Endothelial cell of umbilical vein (primary cell): Measurements from ENCODE around the gene FLT3. TPM values are rescaled to one million over a fixed set of nuclear protein-coding genes. Genes with fewer than 3 reads are reported as not detected.

Source experiments
- BruUV-seq: library from RNA; stranded (reverse); fragments of 400-500 nt; replicated peaks from 2 replicates; lab custom pipeline; 2021; lab: Mats Ljungman, UMichigan
- CTCF ChIA-PET: fragments of 300-600, 350-600 bp; sonication (Branson Sonifier 250); formaldehyde crosslinking; loops from one replicate; lab custom pipeline; 2021; ENCODE audit warnings: antibody characterized with exemption, inconsistent platforms; lab: Charles Lee
- POLR2A ChIA-PET: fragments of 300-600, 350-600 bp; sonication (Branson Sonifier 250); formaldehyde crosslinking; loops from one replicate; lab custom pipeline; 2021; ENCODE audit warnings: antibody characterized with exemption, inconsistent platforms; lab: Charles Lee
- DNase-seq: peaks from one replicate; pipeline ENCODE4 v3.0.0-alpha.2; 2011; ENCODE audit warnings: low read depth, low spot score
- FAIRE-seq: peaks from 2 replicates; lab custom pipeline; 2011; peaks lifted over from hg19 to GRCh38; lab: Jason Lieb, UNC
- H2AFZ ChIP-seq: 2 replicates; pipeline ENCODE4 v1.6.0; 2012; ENCODE audit warnings: low read depth, low read length, control low read depth, inconsistent platforms
- H3K27ac ChIP-seq: 2 replicates; pipeline ENCODE4 v1.5.1; 2011; ENCODE audit warnings: low read depth, mild to moderate bottlenecking, control low read depth, low read length, moderate library complexity; ENCODE audit not compliant: insufficient read depth
- H3K27me3 ChIP-seq, 2 experiments: 2 replicates each; pipeline versions ENCODE4 v1.6.0 to v1.6.1; 2011; ENCODE audit warnings: low read length in 2 of 2, mixed read lengths in 1 of 2; ENCODE audit not compliant: control insufficient read depth in 2 of 2, insufficient read depth in 2 of 2
- H3K36me3 ChIP-seq, 2 experiments: 2 replicates in 1 of 2; 3 replicates in 1 of 2; pipeline ENCODE4 v1.5.1; 2011; ENCODE audit warnings: low read length in 2 of 2, mild to moderate bottlenecking in 1 of 2, moderate library complexity in 1 of 2; ENCODE audit not compliant: control insufficient read depth in 2 of 2, insufficient read depth in 2 of 2; ENCODE audit errors: extremely low read depth in 1 of 2
- H3K4me1 ChIP-seq: 3 replicates; pipeline ENCODE4 v1.5.1; 2011; ENCODE audit warnings: mild to moderate bottlenecking, low read length; ENCODE audit not compliant: control insufficient read depth, insufficient read depth; ENCODE audit errors: extremely low read depth
- H3K4me2 ChIP-seq: 2 replicates; pipeline ENCODE4 v1.6.1; 2011; ENCODE audit warnings: low read length, control low read depth, mixed read lengths; ENCODE audit not compliant: insufficient read depth
- H3K4me3 ChIP-seq, 3 experiments: fragments of 200-600 bp in 1 of 3; sonication (generic), shearing (Covaris generic) in 1 of 3; replicated peaks in 1 of 3; 2 replicates each; pipeline ENCODE4 v1.5.1; 2011 to 2016; ENCODE audit warnings: control low read depth in 3 of 3, low read length in 3 of 3, mild to moderate bottlenecking in 2 of 3, inconsistent platforms in 1 of 3, low read depth in 1 of 3, moderate library complexity in 1 of 3; ENCODE audit not compliant: insufficient read depth in 1 of 3
- H3K79me2 ChIP-seq: 2 replicates; pipeline ENCODE4 v1.6.0; 2012; ENCODE audit warnings: low read length, inconsistent platforms; ENCODE audit not compliant: control insufficient read depth, insufficient read depth
- H3K9ac ChIP-seq: replicated peaks from 2 replicates; pipeline ENCODE3; 2011; ENCODE audit warnings: low read length, control low read depth; ENCODE audit not compliant: insufficient read depth; ENCODE audit errors: extremely low read depth
- H3K9me1 ChIP-seq: replicated peaks from 3 replicates; pipeline ENCODE4 v1.6.0; 2011; ENCODE audit warnings: mild to moderate bottlenecking, low read length; ENCODE audit not compliant: control insufficient read depth, insufficient read depth; ENCODE audit errors: extremely low read depth
- H3K9me3 ChIP-seq: replicated peaks from 2 replicates; pipeline ENCODE4 v1.5.1; 2012; ENCODE audit warnings: low read length, inconsistent platforms; ENCODE audit not compliant: control insufficient read depth, insufficient read depth
- H4K20me1 ChIP-seq: replicated peaks from 2 replicates; pipeline ENCODE3; 2011; ENCODE audit warnings: mild to moderate bottlenecking, low read length; ENCODE audit not compliant: control insufficient read depth, insufficient read depth; ENCODE audit errors: extremely low read depth
- CTCF ChIP-seq, 2 donors: IDR thresholded peaks; 1 replicate in 1 of 2; 2 replicates in 1 of 2; pipeline ENCODE4 v1.5.1; 2011; ENCODE audit warnings: low read length in 2 of 2, mild to moderate bottlenecking in 2 of 2, moderate library complexity in 2 of 2, control low read depth in 1 of 2, inconsistent platforms in 1 of 2, low read depth in 1 of 2; ENCODE audit not compliant: insufficient read depth in 1 of 2; ENCODE audit errors: extremely low read depth in 1 of 2
- EZH2 ChIP-seq: IDR thresholded peaks from 2 replicates; pipeline ENCODE4 v1.6.1; 2012; ENCODE audit warnings: borderline replicate concordance, low read depth, mild to moderate bottlenecking, moderate library complexity, low read length, inconsistent platforms; ENCODE audit not compliant: severe bottlenecking
- FOS ChIP-seq: IDR thresholded peaks from 2 replicates; pipeline ENCODE4 v1.6.1; 2011; ENCODE audit warnings: mild to moderate bottlenecking, low read length, moderate library complexity, borderline replicate concordance; ENCODE audit not compliant: insufficient read depth
- GATA2 ChIP-seq: IDR thresholded peaks from 2 replicates; pipeline ENCODE4 v1.7.0; 2011; ENCODE audit warnings: low read depth, mild to moderate bottlenecking, moderate library complexity, mixed read lengths, low read length; ENCODE audit not compliant: insufficient read length, insufficient read depth
- JUN ChIP-seq: IDR thresholded peaks from 2 replicates; pipeline ENCODE4 v1.6.1; 2011; ENCODE audit warnings: borderline replicate concordance, low read depth; ENCODE audit not compliant: insufficient read length, insufficient read depth
- MAX ChIP-seq: IDR thresholded peaks from 2 replicates; pipeline ENCODE4 v1.6.1; 2011; ENCODE audit not compliant: insufficient read depth, insufficient read length
- MYC ChIP-seq: IDR thresholded peaks from one replicate; pipeline ENCODE4 v1.6.1; 2011; ENCODE audit warnings: mild to moderate bottlenecking, low read depth, low read length
- POLR2A ChIP-seq: IDR thresholded peaks from 2 replicates; pipeline ENCODE4 v1.6.1; 2012; ENCODE audit warnings: low read depth, mild to moderate bottlenecking, control low read depth, low read length
- POLR2AphosphoS5 ChIP-seq: IDR thresholded peaks from 2 replicates; pipeline ENCODE4 v1.6.1; 2012; ENCODE audit warnings: low read depth, mild to moderate bottlenecking, control low read depth, low read length, moderate library complexity; ENCODE audit not compliant: insufficient read depth
- dilution Hi-C: fragments of 300-500 bp; cut with MboI; formaldehyde crosslinking; loops from one replicate; pipeline ENCODE4 v1.15.0; 2019; ENCODE audit warnings: low sequenced_read_pairs; ENCODE audit not compliant: extremely low pct_ligation_motif_present
- intact Hi-C: fragments of 100-400 bp; cut with micrococcal nuclease; formaldehyde crosslinking; loops from one replicate; pipeline ENCODE4 v1.10.0; 2022
- polyA plus RNA-seq, 4 experiments: library from polyadenylated mRNA; depleted of rRNA in 3 of 4; stranded (reverse) in 3 of 4; unstranded in 1 of 4; fragments of >200 nt; gene quantifications; 2 replicates each; pipeline versions ENCODE4 v1.2.1 to v1.2.3, GENCODE V29; 2011 to 2012; ENCODE audit warnings: missing spikeins in 1 of 4
- total RNA-seq: library from RNA; stranded (reverse); gene quantifications from 2 replicates; pipeline ENCODE4 v1.2.3, GENCODE V29; 2021

Gene FLT3
- total and polyA plus RNA-seq, 2 donors (not counting 3 experiments of a cell fraction or from before 2014, with no cell fraction given), result 0.03 TPM; not detected in 1

- H3K4me2 ChIP-seq, result no peak overlapping the region
- H3K27me3 ChIP-seq, result peaks cover 10 to 11% of the 10 kb centered on the region in 2 experiments
- no peaks in the 10 kb centered on the region for H3K36me3 ChIP-seq
- FAIRE-seq, result no peak
- ChIA-PET CTCF (interaction anchor here (1.0 kb wide), 1 partner anchor 741 kb away, joined by 6 read pairs; no protein-coding TSS in a partner anchor), POLR2A (no interaction called here)
- no TSS peak for BruUV-seq
- H3K79me2 ChIP-seq, result no peaks in the 10 kb centered on the region
- intact Hi-C loops (loop anchor here (5.0 kb wide), 1 partner anchor 742 kb away; no protein-coding TSS in a partner anchor), dilution Hi-C loops (no loop called here)
- no peak overlapping the region for H3K4me3 ChIP-seq
- H3K4me1 ChIP-seq, result no peaks in the 10 kb centered on the region
- no peaks in the 10 kb centered on the region for H3K9me1 ChIP-seq
- no peak overlapping the region for H3K9ac ChIP-seq
- TF ChIP-seq POLR2AphosphoS5, result no peak
- no peak for TF ChIP-seq POLR2A
- H2AFZ ChIP-seq, result no peak overlapping the region
- H3K9me3 ChIP-seq, result no peaks in the 10 kb centered on the region
- no peak for DNase-seq
- H4K20me1 ChIP-seq, result no peaks in the 10 kb centered on the region
- no peak overlapping the region for H3K27ac ChIP-seq
Measured at GRCh38 chr13:28055357-28055756, 45.0 kb downstream of the FLT3 start.

- Histone ChIP-seq H3K27ac (no peak overlapping the region), H3K4me2 (no peak overlapping the region), H3K36me3 (no peaks in the 10 kb centered on the region), H2AFZ (no peak overlapping the region), H3K79me2 (no peaks in the 10 kb centered on the region), H3K4me3 (no peak overlapping the region), H3K9me3 (no peaks in the 10 kb centered on the region), H3K9ac (no peak overlapping the region), H4K20me1 (no peaks in the 10 kb centered on the region), H3K27me3 (peaks cover 19 to 32% of the 10 kb centered on the region in 2 experiments), H3K4me1 (no peaks in the 10 kb centered on the region), H3K9me1 (no peaks in the 10 kb centered on the region)
- no TSS peak for BruUV-seq
- intact Hi-C loops, result no loop called here
- dilution Hi-C loops, result no loop called here
- ChIA-PET POLR2A (no interaction called here), CTCF (interaction anchor here (0.7 kb wide), 1 partner anchor 81 kb away, joined by 3 read pairs; no protein-coding TSS in a partner anchor)
- TF ChIP-seq MAX (no peak), CTCF (IDR thresholded peaks at IDR 0.05; ENCODE audit: extremely low read depth in 1 of 2, insufficient read depth in 1 of 2, low read depth in 1 of 2, low read length in 2 of 2) (no peak), EZH2 (no peak), POLR2AphosphoS5 (no peak), JUN (no peak), FOS (no peak), GATA2 (no peak), POLR2A (no peak), MYC (no peak)
- FAIRE-seq, result no peak
- no peak for DNase-seq
Measured at GRCh38 chr13:28052945-28053344, 47.4 kb downstream of the FLT3 start.
